ENCODE results near the gene GABBR1.
A peak's percentile ranks its signal among the peaks of the same experiment; 100 is the strongest.
"Not testable (repeated sequence)": the region's sequence is repeated elsewhere in the genome, so short reads cannot be mapped to it uniquely, and the experiment has no call there.

GABBR1 gene

GRCh38 chr6:29678114-29678513 is 45.1 kb upstream of the GABBR1 start:
- Histone ChIP-seq H3K36me3 (ENCODE audit: low read depth) (peaks cover 37% of the 10 kb centered on the region), H3K9me3 (ENCODE audit: severe bottlenecking) (no peaks in the 10 kb centered on the region), H3K4me1 (ENCODE audit: insufficient read depth, poor library complexity, severe bottlenecking) (peaks cover 41% of the 10 kb centered on the region), H3K27me3 (ENCODE audit: insufficient read depth, poor library complexity, severe bottlenecking) (no peaks in the 10 kb centered on the region), H3K4me3 (ENCODE audit: severe bottlenecking) (peak overlapping the region; percentile 58), H3K27ac (ENCODE audit: poor library complexity, severe bottlenecking) (peak overlapping the region; percentile 95)
- no peak for DNase-seq (ENCODE audit: low spot score)
- no peak for TF ChIP-seq CTCF (IDR thresholded peaks at IDR 0.05; ENCODE audit: poor library complexity, severe bottlenecking)
- ATAC-seq (ENCODE audit: low read depth), result peak; percentile 85

- peaks cover 41% of the 10 kb centered on the region for H3K4me1 ChIP-seq (ENCODE audit: insufficient read depth, poor library complexity, severe bottlenecking)
- H3K27ac ChIP-seq (ENCODE audit: poor library complexity, severe bottlenecking), result peak overlapping the region; percentile 95
- H3K9me3 ChIP-seq (ENCODE audit: severe bottlenecking), result no peaks in the 10 kb centered on the region
- no peak for DNase-seq (ENCODE audit: low spot score)
- peak; percentile 60 for ATAC-seq (ENCODE audit: low read depth)
- H3K36me3 ChIP-seq (ENCODE audit: low read depth), result peaks cover 46% of the 10 kb centered on the region
- H3K4me3 ChIP-seq (ENCODE audit: severe bottlenecking), result no peak overlapping the region
- no peaks in the 10 kb centered on the region for H3K27me3 ChIP-seq (ENCODE audit: insufficient read depth, poor library complexity, severe bottlenecking)
- no peak for TF ChIP-seq CTCF (IDR thresholded peaks at IDR 0.05; ENCODE audit: poor library complexity, severe bottlenecking)
Measured at GRCh38 chr6:29676981-29677601, 44.1 kb upstream of the GABBR1 start.

GRCh38 chr6:29675561-29675960 is 42.6 kb upstream of the GABBR1 start:
- peaks cover 41% of the 10 kb centered on the region for H3K4me1 ChIP-seq (ENCODE audit: insufficient read depth, poor library complexity, severe bottlenecking)
- H3K36me3 ChIP-seq (ENCODE audit: low read depth), result peaks cover 57% of the 10 kb centered on the region
- no peak overlapping the region for H3K4me3 ChIP-seq (ENCODE audit: severe bottlenecking)
- no peak for TF ChIP-seq CTCF (IDR thresholded peaks at IDR 0.05; ENCODE audit: poor library complexity, severe bottlenecking)
- H3K27ac ChIP-seq (ENCODE audit: poor library complexity, severe bottlenecking), result peak overlapping the region; percentile 95
- DNase-seq (ENCODE audit: low spot score) (no peak), ATAC-seq (ENCODE audit: low read depth) (no peak)
- H3K9me3 ChIP-seq (ENCODE audit: severe bottlenecking), result no peaks in the 10 kb centered on the region
- no peaks in the 10 kb centered on the region for H3K27me3 ChIP-seq (ENCODE audit: insufficient read depth, poor library complexity, severe bottlenecking)

GRCh38 chr6:29674008-29674407 is 41.0 kb upstream of the GABBR1 start:
- DNase-seq (ENCODE audit: low spot score) (no peak), ATAC-seq (ENCODE audit: low read depth) (no peak)
- H3K27ac ChIP-seq (ENCODE audit: poor library complexity, severe bottlenecking), result no peak overlapping the region
- no peaks in the 10 kb centered on the region for H3K27me3 ChIP-seq (ENCODE audit: insufficient read depth, poor library complexity, severe bottlenecking)
- TF ChIP-seq CTCF (IDR thresholded peaks at IDR 0.05; ENCODE audit: poor library complexity, severe bottlenecking), result no peak
- peaks cover 31% of the 10 kb centered on the region for H3K4me1 ChIP-seq (ENCODE audit: insufficient read depth, poor library complexity, severe bottlenecking)
- H3K36me3 ChIP-seq (ENCODE audit: low read depth), result peaks cover 51% of the 10 kb centered on the region
- H3K9me3 ChIP-seq (ENCODE audit: severe bottlenecking), result no peaks in the 10 kb centered on the region
- no peak overlapping the region for H3K4me3 ChIP-seq (ENCODE audit: severe bottlenecking)

GRCh38 chr6:29673161-29673560 is 40.2 kb upstream of the GABBR1 start:
- H3K27me3 ChIP-seq (ENCODE audit: insufficient read depth, poor library complexity, severe bottlenecking), result no peaks in the 10 kb centered on the region
- ATAC-seq (ENCODE audit: low read depth) (no peak), DNase-seq (ENCODE audit: low spot score) (no peak)
- H3K36me3 ChIP-seq (ENCODE audit: low read depth), result peaks cover 44% of the 10 kb centered on the region
- H3K27ac ChIP-seq (ENCODE audit: poor library complexity, severe bottlenecking), result no peak overlapping the region
- H3K9me3 ChIP-seq (ENCODE audit: severe bottlenecking), result no peaks in the 10 kb centered on the region
- peaks cover 23% of the 10 kb centered on the region for H3K4me1 ChIP-seq (ENCODE audit: insufficient read depth, poor library complexity, severe bottlenecking)
- no peak overlapping the region for H3K4me3 ChIP-seq (ENCODE audit: severe bottlenecking)
- TF ChIP-seq CTCF (IDR thresholded peaks at IDR 0.05; ENCODE audit: poor library complexity, severe bottlenecking), result no peak

GRCh38 chr6:29672116-29672515 is 39.1 kb upstream of the GABBR1 start:
- H3K27me3 ChIP-seq (ENCODE audit: insufficient read depth, poor library complexity, severe bottlenecking); DNase-seq (ENCODE audit: low spot score); H3K4me3 ChIP-seq (ENCODE audit: severe bottlenecking); ATAC-seq (ENCODE audit: low read depth); H3K9me3 ChIP-seq (ENCODE audit: severe bottlenecking); H3K27ac ChIP-seq (ENCODE audit: poor library complexity, severe bottlenecking): not testable (repeated sequence)
- Histone ChIP-seq H3K4me1 (ENCODE audit: insufficient read depth, poor library complexity, severe bottlenecking) (peaks cover 12% of the 10 kb centered on the region), H3K36me3 (ENCODE audit: low read depth) (peaks cover 44% of the 10 kb centered on the region)
